K562 (cell line): ENCODE data around the gene LCP2. TPM values are rescaled to one million over a fixed set of nuclear protein-coding genes. Genes with fewer than 3 reads are reported as not detected.

Experiments used
- ATAC-seq: fragments of 200-7000 bp; cut with Tn5 transposase; 3 replicates; pipeline ENCODE4 v1.9.1; 2020; ENCODE audit warnings: moderate library complexity
- BruUV-seq: library from RNA; stranded (reverse); fragments of 400-500 nt; replicated peaks from 2 replicates; lab custom pipeline; 2021; lab: Mats Ljungman, UMichigan
- CTCF ChIA-PET: fragments of 300-600 bp; formaldehyde crosslinking; extraction: SDS; loops from one replicate; lab custom pipeline; 2021; ENCODE audit warnings: low intra/inter-chr PET ratio; lab: Yijun Ruan, JAX
- POLR2A ChIA-PET: fragments of 300-600, 350-650 bp; sonication (Branson Sonifier 250); formaldehyde crosslinking; extraction: SDS; loops from one replicate; lab custom pipeline; 2021; ENCODE audit warnings: antibody characterized with exemption, inconsistent platforms; lab: Yijun Ruan, JAX
- DNase-seq, 4 experiments: peaks; one replicate each; pipeline versions ENCODE4 v3.0.0 to v3.0.0-alpha.2; 2011 to 2018; ENCODE audit warnings: low spot score in 3 of 4, mixed read lengths in 3 of 4; ENCODE audit errors: extremely low read depth in 1 of 4
- FAIRE-seq: peaks from 2 replicates; lab custom pipeline; 2011; peaks lifted over from hg19 to GRCh38; lab: Jason Lieb, UNC
- H2AFZ ChIP-seq: 2 replicates; pipeline ENCODE4 v1.6.0; 2011; ENCODE audit warnings: low read depth, low read length, control low read depth, inconsistent platforms
- H3K27ac ChIP-seq: fragments of 200-600 bp; 3 replicates; pipeline ENCODE4 v1.8.0; 2011; ENCODE audit warnings: low read depth, mild to moderate bottlenecking, control low read depth, inconsistent platforms, low read length, moderate library complexity, mixed read lengths; ENCODE audit errors: extremely low read depth
- H3K27me3 ChIP-seq, 2 experiments: fragments of 300-600 bp in 1 of 2; 2 replicates in 1 of 2; 3 replicates in 1 of 2; pipeline versions ENCODE4 v1.6.0 to v1.8.0; 2011; ENCODE audit warnings: inconsistent platforms in 2 of 2, low read length in 2 of 2, mild to moderate bottlenecking in 1 of 2, mixed read lengths in 1 of 2, moderate library complexity in 1 of 2; ENCODE audit not compliant: control insufficient read depth in 2 of 2, insufficient read depth in 2 of 2
- H3K36me3 ChIP-seq: fragments of 300-600 bp; 3 replicates; pipeline ENCODE4 v1.8.0; 2011; ENCODE audit warnings: mild to moderate bottlenecking, low read length, inconsistent platforms; ENCODE audit not compliant: control insufficient read depth, insufficient read depth
- H3K4me1 ChIP-seq, 2 experiments: fragments of 200-600 bp in 1 of 2; replicated peaks in 1 of 2; 2 replicates in 1 of 2; 3 replicates in 1 of 2; pipeline versions ENCODE4 v1.5.1 to v1.8.0; 2011; ENCODE audit warnings: inconsistent platforms in 2 of 2, low read length in 2 of 2, mild to moderate bottlenecking in 1 of 2, mixed read lengths in 1 of 2, moderate library complexity in 1 of 2; ENCODE audit not compliant: control insufficient read depth in 2 of 2, insufficient read depth in 2 of 2
- H3K4me2 ChIP-seq: 2 replicates; pipeline ENCODE4 v1.6.1; 2011; ENCODE audit warnings: low read length, control low read depth, inconsistent platforms, mixed read lengths; ENCODE audit not compliant: insufficient read depth
- H3K4me3 ChIP-seq: fragments of 200-600 bp; sonication (generic), shearing (Covaris generic); 2 replicates; pipeline ENCODE4 v1.5.1; 2016; ENCODE audit warnings: control low read depth, inconsistent platforms
- H3K79me2 ChIP-seq: fragments of 200-600 bp; 3 replicates; pipeline ENCODE4 v1.8.0; 2011; ENCODE audit warnings: low read length, inconsistent platforms; ENCODE audit not compliant: control insufficient read depth, insufficient read depth
- H3K9ac ChIP-seq, 2 experiments: 2 replicates each; pipeline versions ENCODE4 v1.6.0 to v1.6.1; 2011; ENCODE audit warnings: low read depth in 2 of 2, low read length in 2 of 2, control low read depth in 1 of 2, inconsistent platforms in 1 of 2, mild to moderate bottlenecking in 1 of 2, mixed read lengths in 1 of 2; ENCODE audit not compliant: insufficient read depth in 1 of 2
- H3K9me1 ChIP-seq: one replicate; pipeline ENCODE4 v1.6.0; 2011; ENCODE audit warnings: inconsistent platforms, mild to moderate bottlenecking, low read length, moderate library complexity; ENCODE audit not compliant: control insufficient read depth, insufficient read depth
- H3K9me3 ChIP-seq: replicated peaks from 2 replicates; pipeline ENCODE4 v1.5.1; 2011; ENCODE audit warnings: low read depth, low read length, inconsistent platforms; ENCODE audit not compliant: control insufficient read depth, insufficient read depth
- H4K20me1 ChIP-seq: replicated peaks from 2 replicates; pipeline ENCODE4 v1.6.1; 2011; ENCODE audit warnings: low read length, inconsistent platforms, mixed read lengths; ENCODE audit not compliant: control insufficient read depth, insufficient read depth
- CBX1 ChIP-seq: sonication (generic); IDR thresholded peaks from 2 replicates; pipeline ENCODE4 v1.6.1; 2016; ENCODE audit warnings: antibody characterized with exemption, low read depth, mild to moderate bottlenecking
- CHD7 ChIP-seq: fragments of 200-600 bp; sonication (generic); IDR thresholded peaks from one replicate; pipeline ENCODE4 v1.6.1; 2012; ENCODE audit warnings: mild to moderate bottlenecking, low read depth, low read length, inconsistent platforms
- PBX2 ChIP-seq, 2 experiments: IDR thresholded peaks in 1 of 2; conservative IDR thresholded peaks in 1 of 2; 2 replicates each; pipeline ENCODE4 v1.6.1; 2016; ENCODE audit warnings: low read depth in 2 of 2, mild to moderate bottlenecking in 1 of 2, missing compliant biosample characterization in 1 of 2, missing genetic modification characterization in 1 of 2, moderate library complexity in 1 of 2
- SMAD2 ChIP-seq: fragments of 150-350 bp; IDR thresholded peaks from 2 replicates; pipeline ENCODE4 v1.6.1; 2014; ENCODE audit warnings: low read depth, mild to moderate bottlenecking, low read length
- TEAD2 ChIP-seq: fragments of 450-650 bp; IDR thresholded peaks from 2 replicates; pipeline ENCODE4 v1.6.1; 2016; ENCODE audit warnings: missing genetic modification characterization, control low read depth, missing compliant biosample characterization
- WGBS: fragments of 100-300 bp; shearing (Covaris generic); methylation state at CpG from one replicate; pipeline ENCODE4 v1.1.6; 2016; ENCODE audit warnings: low coverage, mixed read lengths; ENCODE audit not compliant: insufficient coverage; ENCODE audit errors: missing lambda C conversion rate; 5-methylcytosine and 5-hydroxymethylcytosine counted together
- in situ Hi-C: fragments of 300-500 bp; cut with MboI; formaldehyde crosslinking; loops from 4 replicates; pipeline ENCODE4 v1.15.0; 2018; ENCODE audit warnings: inconsistent platforms, mixed read lengths
- intact Hi-C: fragments of 100-400 bp; cut with micrococcal nuclease; formaldehyde crosslinking; loops from 2 replicates; pipeline ENCODE4 v1.14.2; 2022
- polyA plus RNA-seq, 8 experiments: library from polyadenylated mRNA; depleted of rRNA in 4 of 8; stranded (reverse) in 5 of 8; unstranded in 3 of 8; fragments of >200 nt; fragmentation: Nextera tagmentation in 2 of 8; fragmentation: Illumina TruSeq in 1 of 8; extraction: Ambion mirVana in 2 of 8; extraction: Trizol in 1 of 8; gene quantifications; 2 replicates each; pipeline versions ENCODE4 v1.2.1 to v1.2.3, GENCODE V29; 2011 to 2014; ENCODE audit warnings: inconsistent platforms in 1 of 8, missing spikeins in 1 of 8
- total RNA-seq, 7 experiments: library from RNA; depleted of rRNA in 6 of 7; stranded (reverse); fragments of >200 nt in 6 of 7; fragmentation: Illumina TruSeq in 2 of 7; extraction: Trizol in 2 of 7; gene quantifications; 2 replicates each; pipeline versions ENCODE4 v1.2.1 to v1.2.3, GENCODE V29; 2011 to 2021; ENCODE audit warnings: low replicate concordance in 1 of 7

The LCP2 gene
- total and polyA plus RNA-seq, 9 of the 15 experiments (the other 6 are each of a cell fraction or from before 2014, with no cell fraction given), result 4.0 to 31.3 (median 14.6) TPM

GRCh38 chr5:170217831-170218230, 79.7 kb downstream of the LCP2 start:
- H3K4me3 ChIP-seq, result no peak overlapping the region
- H3K79me2 ChIP-seq, result no peaks in the 10 kb centered on the region
- DNase-seq (no peak), FAIRE-seq (no peak), ATAC-seq (no peak)
- H3K27me3 ChIP-seq, result peaks cover 0 to 5% of the 10 kb centered on the region in 2 experiments; a peak in 2 of 5 replicates
- no TSS peak for BruUV-seq
- H3K9ac ChIP-seq, result no peak overlapping the region
- TF ChIP-seq TEAD2 (tag), result no peak
- no peak for TF ChIP-seq CHD7
- no peak for TF ChIP-seq CBX1
- no peak for TF ChIP-seq SMAD2
- no peak for TF ChIP-seq PBX2 (CRISPR knock-in tag; IDR thresholded peaks at IDR 0.05; ENCODE audit: low read depth)
- 0 out of 2 replicates have a peak, but pooled peaks have one; percentile 8 for TF ChIP-seq PBX2 (tag; conservative IDR thresholded peaks at IDR 0.05; ENCODE audit: low read depth)
- intact Hi-C loops (loop anchor here (2.0 kb wide), 1 partner anchor 33 kb away; no protein-coding TSS in a partner anchor), in situ Hi-C loops (loop anchor here (25.0 kb wide), 1 partner anchor 1231 kb away; no protein-coding TSS in a partner anchor)
- ChIA-PET POLR2A (no interaction called here), CTCF (interaction anchor here (2.8 kb wide), 1 partner anchor 117 kb away, joined by 48 read pairs; no protein-coding TSS in a partner anchor)
- no peaks in the 10 kb centered on the region for H3K36me3 ChIP-seq
- H3K9me1 ChIP-seq, result no peaks in the 10 kb centered on the region
- H3K9me3 ChIP-seq, result no peaks in the 10 kb centered on the region
- H3K4me2 ChIP-seq, result no peak overlapping the region
- H3K27ac ChIP-seq, result no peak overlapping the region
- H2AFZ ChIP-seq, result no peak overlapping the region
- H4K20me1 ChIP-seq, result no peaks in the 10 kb centered on the region; the same call in 1 of the 2 replicates
- 0% methylated on average over 5 of the region's 5 CpGs for WGBS
- H3K4me1 ChIP-seq, result no peaks in the 10 kb centered on the region
